ENCODE measurements around the gene ACTN4. TPM values are rescaled to one million over a fixed set of nuclear protein-coding genes. Genes with fewer than 3 reads are reported as not detected.

Gene ACTN4
- total RNA-seq, 1 experiment from 2014 or later, result 3,297 TPM

GRCh38 chr19:38698225-38699026 is 51.0 kb downstream of the ACTN4 start (continued):
- TF ChIP-seq POLR2AphosphoS5 (IDR thresholded peaks at IDR 0.05; ENCODE audit: low read depth, low read length), result no peak

GRCh38 chr19:38699027-38699346 is 51.5 kb downstream of the ACTN4 start:
- ChIA-PET POLR2A (interaction anchor here (0.7 kb wide), 2 partner anchors 12 to 43 kb away, joined by 3 to 4 read pairs; no protein-coding TSS in a partner anchor), CTCF (no interaction called here)
- Histone ChIP-seq H3K27me3 (ENCODE audit: control insufficient read depth, insufficient read depth, low read length) (no peaks in the 10 kb centered on the region), H3K9me3 (ENCODE audit: control insufficient read depth, insufficient read depth, low read depth, low read length) (no peaks in the 10 kb centered on the region), H3K27ac (ENCODE audit: low read length) (peak overlapping the region; percentile 98), H3K4me1 (ENCODE audit: control insufficient read depth, insufficient read depth, low read length) (peaks cover 89% of the 10 kb centered on the region), H3K36me3 (ENCODE audit: control insufficient read depth, insufficient read depth, low read length) (peaks cover 46% of the 10 kb centered on the region), H3K4me3 (ENCODE audit: low read depth in 2 of 2, low read length in 2 of 2) (no peak overlapping the region)
- no TSS peak for BruUV-seq (replicated peaks)
- intact Hi-C loops (cut with micrococcal nuclease; ENCODE audit: unreplicated experiment), result no loop called here
- DNase-seq (ENCODE audit: low read depth, low spot score) (no peak), ATAC-seq (peak; percentile 8)
- in situ Hi-C loops (cut with HindIII; ENCODE audit: low pct_unique_long_range_greater_than_20kb, low sequenced_read_pairs), result no loop called here
- TF ChIP-seq REST (IDR thresholded peaks at IDR 0.05; ENCODE audit: insufficient read depth in 1 of 2, low read depth in 2 of 2, low read length in 1 of 2), result no peak
- TF ChIP-seq SIN3A (IDR thresholded peaks at IDR 0.05; ENCODE audit: borderline replicate concordance, insufficient read depth, low read depth, low read length), result no peak
- TF ChIP-seq TCF7L2 (IDR thresholded peaks at IDR 0.05; ENCODE audit: low read depth, low read length), result no peak
- TF ChIP-seq CTCF (IDR thresholded peaks at IDR 0.05), result no peak
- no peak for TF ChIP-seq POLR2AphosphoS5 (IDR thresholded peaks at IDR 0.05; ENCODE audit: low read depth, low read length)

- intact Hi-C loops (cut with micrococcal nuclease; ENCODE audit: unreplicated experiment), result no loop called here
- peaks cover 54% of the 10 kb centered on the region for H3K36me3 ChIP-seq (ENCODE audit: control insufficient read depth, insufficient read depth, low read length)
- H3K4me1 ChIP-seq (ENCODE audit: control insufficient read depth, insufficient read depth, low read length), result peaks cover 88% of the 10 kb centered on the region
Measured at GRCh38 chr19:38699647-38700349, 52.3 kb downstream of the ACTN4 start.

More at GRCh38 chr19:38699647-38700349, 52.3 kb downstream of the ACTN4 start:
- BruUV-seq (replicated peaks), result no TSS peak
- ChIA-PET POLR2A (interaction anchor here (0.5 to 1.8 kb wide), 5 partner anchors 8 to 1070 kb away, joined by 3 to 16 read pairs (median 4); no protein-coding TSS in a partner anchor), CTCF (interaction anchor here (0.6 to 0.9 kb wide), 4 partner anchors 13 to 52 kb away, joined by 3 to 8 read pairs (median 4); partner anchors contain the start of gene ACTN4)
- no peaks in the 10 kb centered on the region for H3K27me3 ChIP-seq (ENCODE audit: control insufficient read depth, insufficient read depth, low read length)
- no peak for ATAC-seq
- H3K27ac ChIP-seq (ENCODE audit: low read length), result peak overlapping the region; percentile 98
- in situ Hi-C loops (cut with HindIII; ENCODE audit: low pct_unique_long_range_greater_than_20kb, low sequenced_read_pairs), result loop anchor here (5.0 kb wide), 1 partner anchor 152 kb away; no protein-coding TSS in a partner anchor
- TF ChIP-seq SIN3A (IDR thresholded peaks at IDR 0.05; ENCODE audit: borderline replicate concordance, insufficient read depth, low read depth, low read length), result no peak
- TF ChIP-seq REST (IDR thresholded peaks at IDR 0.05; ENCODE audit: insufficient read depth in 1 of 2, low read depth in 2 of 2, low read length in 1 of 2), result no peak
- no peak for TF ChIP-seq TCF7L2 (IDR thresholded peaks at IDR 0.05; ENCODE audit: low read depth, low read length)
- TF ChIP-seq CTCF (IDR thresholded peaks at IDR 0.05), result no peak
- no peak for TF ChIP-seq POLR2AphosphoS5 (IDR thresholded peaks at IDR 0.05; ENCODE audit: low read depth, low read length)
- no peaks in the 10 kb centered on the region for H3K9me3 ChIP-seq (ENCODE audit: control insufficient read depth, insufficient read depth, low read depth, low read length)
- H3K4me3 ChIP-seq (ENCODE audit: low read depth in 2 of 2, low read length in 2 of 2), result no peak overlapping the region
- DNase-seq (ENCODE audit: low read depth, low spot score), result no peak

All from Panc1 (cell line).